Renal cortex interstitium (tissue), 11 donors: ENCODE results near the gene OSM. TPM values are rescaled to one million over a fixed set of nuclear protein-coding genes. Genes with fewer than 3 reads are reported as not detected.

Source experiments
- DNase-seq, 11 donors: peaks; one replicate each; pipeline ENCODE4 v3.0.0-alpha.2; 2013; ENCODE audit warnings: low read depth in 9 of 11, low spot score in 4 of 11; ENCODE audit errors: extremely low read depth in 1 of 11
- polyA plus RNA-seq, 3 donors: library from polyadenylated mRNA; unstranded; fragments of 120-200 nt; gene quantifications; one replicate each; pipeline ENCODE4 v1.2.1, GENCODE V29; 2013; ENCODE audit not compliant: insufficient read length in 3 of 3

The OSM gene
- polyA plus RNA-seq, 3 donors = 0.10 to 0.45 (median 0.37) TPM

DNA sequence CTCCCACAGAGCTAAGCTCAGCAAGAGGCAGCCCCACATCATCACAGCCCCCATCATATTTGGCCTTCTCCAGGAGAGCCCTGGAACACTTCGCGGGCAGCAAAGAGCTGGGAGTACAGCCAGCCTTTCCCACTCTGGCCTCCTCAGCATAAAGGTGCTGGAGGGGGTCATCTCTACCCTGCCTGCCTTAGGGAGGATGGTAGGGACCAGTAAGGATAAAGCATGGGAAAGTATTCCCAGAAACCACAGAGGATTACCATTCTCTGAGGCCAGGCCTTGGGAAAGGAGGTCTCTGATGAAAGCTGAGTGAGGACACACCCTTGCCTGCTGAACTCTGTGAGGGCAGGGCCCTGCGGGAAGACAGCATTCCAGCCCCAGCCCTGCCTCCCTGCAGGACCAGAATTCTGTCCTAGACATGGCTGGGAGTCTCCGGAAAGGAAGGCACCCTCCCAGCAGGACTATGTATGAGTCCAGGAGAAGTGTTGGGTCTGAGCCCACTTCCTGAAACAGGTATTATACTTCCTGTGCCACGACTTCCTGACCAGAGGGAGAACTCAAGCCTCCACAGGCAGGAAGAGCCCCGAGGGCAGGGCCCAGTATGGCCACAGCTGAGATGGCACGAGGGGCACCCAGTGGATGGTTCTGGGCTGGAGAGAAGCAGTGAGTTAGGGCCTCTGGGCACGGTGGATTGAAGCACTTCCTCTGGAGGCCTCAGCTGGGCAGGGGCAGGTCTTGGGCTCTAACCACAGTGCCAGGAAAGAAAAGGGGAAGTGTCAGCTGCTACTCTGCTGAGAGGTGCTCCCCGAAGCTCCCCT lies 35.6 kb upstream of the OSM start:
- DNase-seq = no peak

- no peak for DNase-seq
These were observed 32.7 kb upstream of the OSM start for GRCh38 chr22:30299322-30299721.

DNA sequence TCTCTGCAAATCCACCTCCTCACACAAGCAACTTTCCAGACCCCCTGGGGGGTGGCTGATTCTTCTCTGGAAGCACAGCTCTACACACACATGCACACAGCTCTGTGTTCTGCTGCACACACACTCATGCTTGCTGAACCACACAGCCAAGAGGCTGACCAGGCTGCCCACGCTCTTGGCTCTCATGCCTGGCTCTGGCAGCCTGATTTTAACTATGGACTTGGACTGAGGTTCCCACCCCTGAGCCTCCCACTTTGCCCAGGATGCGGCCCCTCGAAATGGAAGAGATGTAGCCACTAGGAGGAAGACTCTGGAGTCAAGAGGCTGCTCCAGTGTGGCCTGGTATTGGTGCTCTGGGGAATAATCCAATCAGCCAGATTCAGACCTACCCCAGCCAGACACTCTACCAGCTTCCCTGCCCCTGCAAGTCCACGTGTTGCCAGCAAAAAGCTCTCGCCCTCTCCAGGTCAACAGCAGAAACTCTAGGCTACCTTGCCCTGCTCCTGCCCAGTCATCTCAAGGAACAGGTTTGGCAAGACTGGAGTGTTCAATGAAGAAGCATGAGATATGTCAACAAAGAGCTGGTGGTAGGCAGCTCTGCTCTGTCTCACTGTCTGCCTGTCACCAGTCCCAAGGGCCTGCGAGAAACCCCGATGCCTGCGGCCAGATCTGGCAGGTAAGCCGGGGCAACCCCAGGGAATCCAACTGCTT lies 31.5 kb upstream of the OSM start:
- DNase-seq = no peak

DNA sequence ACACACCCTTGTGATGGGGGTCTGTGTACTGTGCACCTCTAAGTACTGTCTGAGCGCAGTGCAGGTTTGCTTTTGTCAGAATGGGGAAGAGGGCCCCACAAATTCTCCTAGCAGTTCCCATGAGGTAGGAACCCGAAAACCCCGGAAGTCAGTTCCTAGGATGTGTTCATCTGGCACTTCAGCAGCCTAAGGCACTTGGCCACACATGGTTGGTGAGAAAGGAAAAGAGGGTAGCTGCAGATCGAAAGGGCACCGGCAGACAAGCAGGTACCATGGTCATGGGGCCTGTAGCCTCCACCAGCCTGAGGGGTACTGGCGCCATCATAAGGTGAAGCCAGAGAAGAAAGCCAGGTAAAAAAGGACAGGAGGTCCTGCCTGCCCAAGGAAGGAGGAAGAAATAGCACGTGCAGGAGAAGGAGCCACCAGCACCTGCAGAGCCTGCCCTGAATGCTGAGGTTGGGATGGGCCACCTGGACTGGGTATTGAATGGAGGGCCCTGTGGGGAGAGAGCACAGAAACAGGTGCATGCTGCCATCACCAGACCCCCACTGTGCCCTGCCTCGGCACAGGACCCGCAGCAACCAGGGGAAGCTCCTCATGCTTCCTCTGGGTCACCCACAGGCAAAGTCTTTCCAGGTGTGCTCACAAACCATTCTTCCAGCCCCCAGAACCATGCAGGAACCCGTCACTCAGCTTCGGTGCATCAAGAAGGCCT lies 30.8 kb upstream of the OSM start:
- no peak for DNase-seq

GRCh38 chr22:30296833-30297232 lies 30.2 kb upstream of the OSM start:
- DNase-seq = no peak

DNA sequence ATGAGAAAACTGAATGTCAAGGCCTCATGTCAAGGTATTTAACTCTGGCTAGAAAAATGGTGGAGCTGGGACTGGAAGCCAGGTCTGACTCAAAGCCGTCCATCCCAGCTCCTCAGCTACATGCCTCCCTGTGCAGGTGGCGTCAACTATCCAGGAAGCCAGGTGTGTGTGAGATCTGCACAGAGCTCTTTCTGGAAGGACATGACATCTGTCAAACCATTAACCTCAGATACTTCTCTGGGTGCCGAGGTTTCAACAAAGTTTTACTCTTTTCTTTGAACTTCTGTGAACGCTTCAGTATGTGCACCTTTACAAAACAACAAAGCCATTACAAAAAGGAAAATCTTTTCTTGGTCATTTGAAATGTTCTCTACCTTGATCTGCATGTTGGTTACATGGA lies 29.7 kb upstream of the OSM start:
- no peak for DNase-seq

DNA sequence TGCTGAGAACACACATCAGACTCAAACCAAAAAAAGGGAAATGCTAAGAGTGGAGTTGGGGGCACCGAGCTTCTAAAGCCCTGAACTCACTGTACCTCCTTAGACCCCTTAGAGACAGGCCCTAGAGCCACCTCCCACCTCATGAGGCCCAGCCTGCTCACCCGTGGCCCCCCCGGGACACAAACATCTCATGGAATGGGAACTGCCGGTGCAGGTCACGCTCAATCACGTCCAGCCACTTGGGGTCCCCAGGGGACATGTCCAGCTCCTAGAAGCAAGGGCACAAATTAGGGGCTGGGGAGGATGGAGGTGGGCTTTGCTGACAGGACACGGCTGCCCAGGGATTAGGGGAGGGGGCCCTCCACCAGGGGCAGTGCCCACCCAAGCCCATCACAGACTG lies 28.9 kb upstream of the OSM start:
- DNase-seq = no peak

DNA sequence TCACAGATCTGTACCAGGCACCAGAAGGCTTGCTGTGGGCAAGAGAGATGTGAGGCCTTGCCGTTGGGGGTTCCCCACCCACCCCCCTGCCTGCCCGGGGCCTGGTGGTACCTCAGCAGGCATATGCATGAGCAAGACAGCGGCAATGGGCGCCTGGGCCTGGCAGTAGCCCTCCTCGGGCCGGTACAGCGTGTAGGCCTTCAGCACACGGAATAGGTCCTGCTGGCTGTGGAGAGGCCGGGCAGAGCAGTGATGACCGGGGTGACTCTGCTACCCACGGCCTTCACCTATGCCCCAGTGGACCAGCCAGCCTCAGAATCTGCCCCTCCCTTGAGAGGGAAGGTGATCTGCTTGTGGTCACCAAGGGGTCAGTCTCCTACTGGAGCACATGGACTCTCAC lies 28.2 kb upstream of the OSM start:
- no peak for DNase-seq

DNA sequence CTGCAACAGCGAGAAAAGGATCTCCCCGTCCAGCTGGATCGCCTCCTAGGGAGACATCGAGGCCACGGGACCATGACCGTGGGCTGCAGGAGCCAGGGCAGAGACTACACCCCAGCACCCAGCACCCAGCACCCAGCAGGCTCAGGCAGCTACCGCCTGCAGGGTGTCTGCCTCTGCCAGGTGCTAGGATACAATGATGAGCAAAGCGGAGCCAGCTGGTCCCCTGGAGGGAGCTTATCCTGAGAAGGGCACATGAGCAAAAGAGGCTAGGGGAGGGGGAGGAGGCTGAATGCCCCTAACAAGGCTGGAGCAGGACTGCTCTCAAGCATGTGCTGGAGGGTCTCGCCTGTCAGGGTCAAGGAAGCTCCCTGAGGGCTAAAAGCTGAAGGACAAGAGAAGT lies 27.4 kb upstream of the OSM start:
- DNase-seq = no peak

DNA sequence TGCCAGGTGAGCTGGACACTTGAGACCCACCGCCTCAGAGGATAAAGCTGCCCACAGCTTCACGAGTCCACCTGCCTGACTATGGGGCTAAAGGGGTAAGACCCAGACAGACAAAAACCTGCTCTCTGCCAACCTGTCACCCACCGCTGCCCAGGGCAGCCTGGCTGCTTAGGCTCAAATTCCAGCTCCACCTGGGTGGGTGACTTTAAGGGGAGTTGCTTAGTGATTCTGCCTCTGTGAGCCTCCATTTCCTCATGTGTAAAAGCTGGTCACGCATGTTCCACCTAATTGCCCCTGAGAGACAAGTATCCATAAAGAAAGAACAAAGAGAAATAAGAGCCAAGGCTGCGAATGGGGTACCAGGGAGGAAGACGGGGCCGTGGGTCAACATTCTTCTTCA lies 26.4 kb upstream of the OSM start:
- no peak for DNase-seq

- no peak for DNase-seq
These were observed 25.7 kb upstream of the OSM start for GRCh38 chr22:30292069-30292970.

GRCh38 chr22:30291058-30291892 lies 24.6 kb upstream of the OSM start:
- DNase-seq = no peak

- DNase-seq = no peak
These were observed 23.8 kb upstream of the OSM start for GRCh38 chr22:30290342-30291057.

DNA sequence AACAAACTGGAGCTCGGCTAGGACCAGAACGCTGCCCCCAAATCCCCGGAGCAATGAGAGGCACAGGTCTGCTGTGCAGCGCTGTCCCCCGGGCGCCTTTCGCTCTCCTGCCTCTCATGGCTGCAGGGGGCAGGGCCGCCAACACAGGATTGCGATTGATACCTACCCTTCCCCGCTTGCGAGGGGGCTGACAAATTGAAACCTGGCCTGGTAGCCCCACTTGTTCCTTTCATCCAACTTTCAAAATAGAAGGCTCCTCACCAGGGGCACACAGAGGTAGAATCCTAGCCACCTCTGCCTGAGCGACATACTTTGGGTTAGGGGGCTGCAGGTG lies 23.3 kb upstream of the OSM start:
- DNase-seq = no peak

- peak; percentile 89 to 97 (median 96) for DNase-seq
These were observed 22.7 kb upstream of the OSM start, which contains the start of gene CASTOR1 for GRCh38 chr22:30289141-30289979. CASTOR1 (minus strand) TSS chr22:30289505; CDS start chr22:30289497, 8 bp downstream.

DNA sequence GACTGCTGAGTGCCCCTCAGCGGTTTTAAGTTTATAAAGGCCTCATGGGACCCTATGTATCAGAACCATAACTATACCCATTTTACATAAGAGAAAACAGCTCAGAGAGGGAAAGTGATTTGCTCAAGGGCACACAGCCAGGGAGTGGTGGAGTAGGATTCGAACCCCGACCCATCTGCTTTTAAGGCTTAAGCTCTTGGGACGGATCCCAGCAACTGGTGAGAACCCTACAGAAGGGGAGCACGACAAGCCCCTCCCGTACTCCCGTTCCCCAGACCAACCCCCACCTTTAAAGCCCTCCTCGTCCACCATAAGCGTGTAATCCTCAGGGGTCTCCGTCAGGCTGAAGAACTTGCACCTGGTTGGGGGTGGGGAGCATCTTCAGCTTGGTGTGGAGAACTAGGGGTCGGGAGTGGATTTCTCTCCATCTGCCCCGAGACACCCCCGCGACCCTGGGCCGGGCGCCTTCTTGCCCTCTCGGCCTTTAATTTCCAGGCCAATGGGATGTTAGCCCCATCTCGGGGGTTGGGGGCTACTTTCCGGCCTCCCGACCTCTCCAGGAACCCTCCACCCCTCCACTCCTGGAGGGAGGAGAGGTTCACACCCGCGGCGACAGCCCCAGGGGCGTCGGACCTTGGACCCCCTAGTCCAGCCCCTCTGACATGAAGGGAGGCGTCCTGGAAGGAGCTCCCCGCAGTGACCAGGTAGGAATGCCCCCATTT lies 21.9 kb upstream of the OSM start:
- DNase-seq = no peak
